ENCODE results near the gene TMLHE. TPM values are rescaled to one million over a fixed set of nuclear protein-coding genes. Genes with fewer than 3 reads are reported as not detected.
A peak's percentile ranks its signal among the peaks of the same experiment; 100 is the strongest.
"Not testable (repeated sequence)": the region's sequence is repeated elsewhere in the genome, so short reads cannot be mapped to it uniquely, and the experiment has no call there.

Gene TMLHE
- total and polyA plus RNA-seq, 2 experiments from 2014 or later: 5.9 to 11.5 TPM

DNA sequence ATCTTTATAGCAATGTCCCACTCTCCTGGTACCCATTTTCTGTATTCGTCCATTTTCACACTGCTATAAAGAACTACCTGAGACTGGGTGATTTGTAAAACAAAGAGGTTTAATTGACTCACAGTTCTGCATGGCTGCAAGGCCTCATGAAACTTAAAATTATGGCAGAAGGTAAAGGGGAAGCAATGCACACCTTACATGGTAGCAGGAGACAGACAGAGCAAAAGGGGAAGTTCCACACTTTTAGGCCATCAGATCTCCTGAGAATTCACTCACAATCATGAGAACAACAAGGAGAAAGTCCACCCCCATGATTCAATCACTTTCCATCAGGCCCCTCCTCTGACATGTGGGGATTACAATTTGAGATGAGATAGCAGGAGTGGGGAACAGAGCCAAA, 49.7 kb downstream of the TMLHE start:
- in situ Hi-C loops (cut with MboI): no loop called here
- H3K9ac ChIP-seq: no peak overlapping the region
- peaks cover 14% of the 10 kb centered on the region; the same call in 1 of the 2 replicates for H3K79me2 ChIP-seq (ENCODE audit: insufficient read depth)
- no peaks in the 10 kb centered on the region for H3K36me3 ChIP-seq (ENCODE audit: low read depth)
- H2AFZ ChIP-seq: no peak overlapping the region
- no peak for DNase-seq
- no peaks in the 10 kb centered on the region for H4K20me1 ChIP-seq (ENCODE audit: insufficient read depth)
- no CpG with 5 or more reads among the region's 1 CpG for WGBS, 2 experiments (ENCODE audit: low coverage in 1 of 2, low lambda C conversion rate in 2 of 2, missing lambda C conversion rate in 2 of 2)
- TF ChIP-seq EZH2 (IDR thresholded peaks at IDR 0.05; ENCODE audit: insufficient read depth, poor library complexity, severe bottlenecking): no peak
- no peak for TF ChIP-seq EZH2phosphoT487 (IDR thresholded peaks at IDR 0.05; ENCODE audit: insufficient read depth, low read depth)
- no peak overlapping the region for H3K27ac ChIP-seq
- no peak overlapping the region for H3K4me2 ChIP-seq (ENCODE audit: unreplicated experiment)
- no peak overlapping the region for H3K4me3 ChIP-seq
- no peaks in the 10 kb centered on the region for H3K4me1 ChIP-seq (ENCODE audit: insufficient read depth)
- no peaks in the 10 kb centered on the region for H3K27me3 ChIP-seq (replicated peaks; ENCODE audit: insufficient read depth)
- no peaks in the 10 kb centered on the region for H3K9me2 ChIP-seq (ENCODE audit: insufficient read depth)
- no peaks in the 10 kb centered on the region for H3F3A ChIP-seq (ENCODE audit: insufficient read depth)
- H3K9me3 ChIP-seq (ENCODE audit: low read depth): no peaks in the 10 kb centered on the region

DNA sequence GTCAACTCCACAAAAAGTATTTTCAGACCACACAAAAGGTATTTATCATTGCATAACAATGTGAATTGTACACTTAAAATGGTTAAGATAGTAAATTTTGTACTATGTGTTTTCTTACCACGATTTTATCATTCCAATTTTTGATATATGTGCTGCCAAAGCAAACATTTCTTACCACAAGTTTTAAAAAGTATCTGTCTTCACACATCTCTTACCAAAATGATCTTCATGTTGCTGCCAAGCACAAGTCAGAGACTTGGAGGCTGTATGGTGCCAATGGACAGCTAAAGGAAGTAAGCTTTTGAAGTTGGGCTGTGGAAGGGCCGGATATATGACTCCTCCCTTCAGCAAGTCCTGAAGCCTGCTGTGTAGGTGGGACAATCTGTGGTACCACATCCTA, 67.9 kb downstream of the TMLHE start:
- Histone ChIP-seq H2AFZ (no peak overlapping the region), H3K27me3 (replicated peaks; ENCODE audit: insufficient read depth) (no peaks in the 10 kb centered on the region), H3K4me1 (ENCODE audit: insufficient read depth) (no peaks in the 10 kb centered on the region), H3K4me3 (no peak overlapping the region), H3K4me2 (ENCODE audit: unreplicated experiment) (no peak overlapping the region), H3K9me2 (ENCODE audit: insufficient read depth) (no peaks in the 10 kb centered on the region), H3F3A (ENCODE audit: insufficient read depth) (no peaks in the 10 kb centered on the region), H3K9ac (no peak overlapping the region), H3K36me3 (ENCODE audit: low read depth) (no peaks in the 10 kb centered on the region), H3K27ac (no peak overlapping the region), H4K20me1 (ENCODE audit: insufficient read depth) (no peaks in the 10 kb centered on the region), H3K79me2 (ENCODE audit: insufficient read depth) (no peaks in the 10 kb centered on the region), H3K9me3 (ENCODE audit: low read depth) (no peaks in the 10 kb centered on the region)
- no peak for TF ChIP-seq EZH2 (IDR thresholded peaks at IDR 0.05; ENCODE audit: insufficient read depth, poor library complexity, severe bottlenecking)
- no peak for TF ChIP-seq EZH2phosphoT487 (IDR thresholded peaks at IDR 0.05; ENCODE audit: insufficient read depth, low read depth)
- in situ Hi-C loops (cut with MboI): no loop called here
- no peak for DNase-seq
- WGBS, 2 experiments (ENCODE audit: low coverage in 1 of 2, low lambda C conversion rate in 2 of 2, missing lambda C conversion rate in 2 of 2): 44 to 50% methylated on average over 2 of the region's 2 CpGs

DNA sequence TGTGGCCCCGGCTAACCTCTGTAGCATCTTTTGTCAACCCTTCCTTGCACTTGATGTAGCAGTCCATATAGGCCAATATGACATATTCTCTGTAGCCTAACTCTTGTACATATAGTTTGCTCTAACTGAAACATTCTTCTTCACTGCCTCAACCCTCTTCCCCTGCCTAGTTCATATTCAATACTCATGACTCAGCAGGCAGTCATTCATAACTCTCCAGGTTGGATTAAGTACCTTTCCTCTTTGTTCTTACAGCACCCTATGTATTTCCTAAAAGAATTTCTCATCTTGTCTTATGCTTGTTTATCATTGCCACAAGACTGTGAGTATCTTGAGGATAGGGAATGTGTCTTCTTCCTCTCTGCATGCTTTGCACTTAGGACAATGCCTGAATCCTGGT, 76.9 kb downstream of the TMLHE start:
- no peak overlapping the region for H3K27ac ChIP-seq
- 100% methylated on average over 1 of the region's 1 CpG for WGBS, 2 experiments (ENCODE audit: low coverage in 1 of 2, low lambda C conversion rate in 2 of 2, missing lambda C conversion rate in 2 of 2)
- DNase-seq: peak; percentile 0
- H3K4me3 ChIP-seq: no peak overlapping the region
- H3F3A ChIP-seq (ENCODE audit: insufficient read depth): no peaks in the 10 kb centered on the region
- H3K27me3 ChIP-seq (replicated peaks; ENCODE audit: insufficient read depth): no peaks in the 10 kb centered on the region
- in situ Hi-C loops (cut with MboI): no loop called here
- no peak overlapping the region for H3K4me2 ChIP-seq (ENCODE audit: unreplicated experiment)
- no peaks in the 10 kb centered on the region for H3K79me2 ChIP-seq (ENCODE audit: insufficient read depth)
- H3K9me3 ChIP-seq (ENCODE audit: low read depth): no peaks in the 10 kb centered on the region
- TF ChIP-seq EZH2 (IDR thresholded peaks at IDR 0.05; ENCODE audit: insufficient read depth, poor library complexity, severe bottlenecking): no peak
- no peak for TF ChIP-seq EZH2phosphoT487 (IDR thresholded peaks at IDR 0.05; ENCODE audit: insufficient read depth, low read depth)
- H4K20me1 ChIP-seq (ENCODE audit: insufficient read depth): no peaks in the 10 kb centered on the region
- no peaks in the 10 kb centered on the region for H3K4me1 ChIP-seq (ENCODE audit: insufficient read depth)
- no peaks in the 10 kb centered on the region for H3K36me3 ChIP-seq (ENCODE audit: low read depth)
- no peak overlapping the region for H2AFZ ChIP-seq
- H3K9ac ChIP-seq: no peak overlapping the region
- no peaks in the 10 kb centered on the region for H3K9me2 ChIP-seq (ENCODE audit: insufficient read depth)

- no peak overlapping the region for H3K27ac ChIP-seq
- H3F3A ChIP-seq (ENCODE audit: insufficient read depth): no peaks in the 10 kb centered on the region
- in situ Hi-C loops (cut with MboI): no loop called here
- H3K9me2 ChIP-seq (ENCODE audit: insufficient read depth): no peaks in the 10 kb centered on the region
- H3K9ac ChIP-seq: no peak overlapping the region
- no peaks in the 10 kb centered on the region for H3K9me3 ChIP-seq (ENCODE audit: low read depth)
- no peaks in the 10 kb centered on the region for H3K36me3 ChIP-seq (ENCODE audit: low read depth)
- no peak overlapping the region for H3K4me2 ChIP-seq (ENCODE audit: unreplicated experiment)
- H3K4me1 ChIP-seq (ENCODE audit: insufficient read depth): no peaks in the 10 kb centered on the region
- H3K27me3 ChIP-seq (replicated peaks; ENCODE audit: insufficient read depth): no peaks in the 10 kb centered on the region
- no peak overlapping the region for H3K4me3 ChIP-seq
- no peak for DNase-seq
- H4K20me1 ChIP-seq (ENCODE audit: insufficient read depth): no peaks in the 10 kb centered on the region
- TF ChIP-seq EZH2 (IDR thresholded peaks at IDR 0.05; ENCODE audit: insufficient read depth, poor library complexity, severe bottlenecking) (no peak), EZH2phosphoT487 (IDR thresholded peaks at IDR 0.05; ENCODE audit: insufficient read depth, low read depth) (no peak)
- H3K79me2 ChIP-seq (ENCODE audit: insufficient read depth): no peaks in the 10 kb centered on the region
- H2AFZ ChIP-seq: no peak overlapping the region
Measured at GRCh38 chrX:155534800-155535199, 78.0 kb downstream of the TMLHE start.

DNA sequence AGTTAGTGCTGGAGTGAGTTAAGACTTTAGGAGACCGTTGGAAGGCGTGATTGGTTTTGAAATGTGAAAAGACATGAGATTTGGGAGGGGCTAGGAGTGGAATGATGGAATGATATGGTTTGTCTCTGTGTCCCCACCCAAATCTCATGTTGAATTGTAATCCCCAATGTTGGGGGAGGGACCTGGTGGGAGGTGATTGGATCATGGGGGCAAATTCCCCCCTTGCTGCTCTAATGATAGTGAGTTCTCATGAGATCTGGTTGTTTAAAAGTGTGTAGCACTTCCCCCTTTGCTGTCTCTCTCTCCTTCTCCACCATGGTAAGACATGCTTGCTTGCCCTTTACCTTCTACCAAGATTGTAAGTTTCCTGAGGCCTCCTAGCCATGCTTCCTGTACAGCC, 85.7 kb downstream of the TMLHE start:
- H3K27ac ChIP-seq; H3K79me2 ChIP-seq (ENCODE audit: insufficient read depth); H3K9me2 ChIP-seq (ENCODE audit: insufficient read depth); H3K9ac ChIP-seq; H3F3A ChIP-seq (ENCODE audit: insufficient read depth); in situ Hi-C loops (cut with MboI); DNase-seq; H2AFZ ChIP-seq; H3K36me3 ChIP-seq (ENCODE audit: low read depth); H4K20me1 ChIP-seq (ENCODE audit: insufficient read depth); H3K4me1 ChIP-seq (ENCODE audit: insufficient read depth); H3K27me3 ChIP-seq (replicated peaks; ENCODE audit: insufficient read depth); H3K4me3 ChIP-seq; H3K4me2 ChIP-seq (ENCODE audit: unreplicated experiment); H3K9me3 ChIP-seq (ENCODE audit: low read depth): not testable (repeated sequence)
- 97 to 100% methylated on average over 2 of the region's 2 CpGs for WGBS, 2 experiments (ENCODE audit: low coverage in 1 of 2, low lambda C conversion rate in 2 of 2, missing lambda C conversion rate in 2 of 2)
